ENCODE measurements around the gene CLEC17A. TPM values are rescaled to one million over a fixed set of nuclear protein-coding genes. Genes with fewer than 3 reads are reported as not detected.

CLEC17A gene
- total and polyA plus RNA-seq, 2 of the 13 experiments (the other 11 are each of a cell fraction or from before 2014, with no cell fraction given) = not detected

DNA sequence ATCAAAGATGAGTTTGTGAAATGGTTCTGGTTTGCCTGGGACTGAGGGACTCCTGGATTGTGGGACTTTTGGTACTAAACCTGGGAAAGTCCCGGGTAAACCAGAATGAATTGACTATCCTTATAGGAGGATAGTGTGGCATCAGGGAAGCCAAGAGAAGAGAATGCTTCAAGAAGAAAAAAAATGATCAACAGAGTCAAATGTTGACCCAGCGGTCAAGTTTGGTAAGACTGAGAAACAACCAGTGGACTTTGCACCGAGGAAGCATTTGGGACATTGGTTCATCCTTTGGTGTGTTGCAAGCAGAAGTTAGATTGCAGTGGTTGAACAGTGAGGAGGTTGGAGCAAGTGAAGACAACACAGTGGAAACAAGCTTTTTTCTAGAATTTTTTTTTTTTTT lies 33.5 kb downstream of the CLEC17A start (continued):
- no peak for TF ChIP-seq ZNF24 (IDR thresholded peaks at IDR 0.05)
- TF ChIP-seq, protein P1, sequence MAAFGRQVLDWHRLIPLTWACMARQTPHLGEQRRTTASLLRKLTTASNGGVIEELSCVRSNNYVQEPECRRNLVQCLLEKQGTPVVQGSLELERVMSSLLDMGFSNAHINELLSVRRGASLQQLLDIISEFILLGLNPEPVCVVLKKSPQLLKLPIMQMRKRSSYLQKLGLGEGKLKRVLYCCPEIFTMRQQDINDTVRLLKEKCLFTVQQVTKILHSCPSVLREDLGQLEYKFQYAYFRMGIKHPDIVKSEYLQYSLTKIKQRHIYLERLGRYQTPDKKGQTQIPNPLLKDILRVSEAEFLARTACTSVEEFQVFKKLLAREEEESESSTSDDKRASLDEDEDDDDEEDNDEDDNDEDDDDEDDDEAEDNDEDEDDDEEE (CRISPR knock-in tag; IDR thresholded peaks at IDR 0.05) = no peak
- no peak for TF ChIP-seq ZNF674 (CRISPR knock-in tag; IDR thresholded peaks at IDR 0.05; ENCODE audit: low read depth)
- TF ChIP-seq ZNF441 (CRISPR knock-in tag; IDR thresholded peaks at IDR 0.05; ENCODE audit: borderline replicate concordance) = no peak
- TF ChIP-seq, protein P2, sequence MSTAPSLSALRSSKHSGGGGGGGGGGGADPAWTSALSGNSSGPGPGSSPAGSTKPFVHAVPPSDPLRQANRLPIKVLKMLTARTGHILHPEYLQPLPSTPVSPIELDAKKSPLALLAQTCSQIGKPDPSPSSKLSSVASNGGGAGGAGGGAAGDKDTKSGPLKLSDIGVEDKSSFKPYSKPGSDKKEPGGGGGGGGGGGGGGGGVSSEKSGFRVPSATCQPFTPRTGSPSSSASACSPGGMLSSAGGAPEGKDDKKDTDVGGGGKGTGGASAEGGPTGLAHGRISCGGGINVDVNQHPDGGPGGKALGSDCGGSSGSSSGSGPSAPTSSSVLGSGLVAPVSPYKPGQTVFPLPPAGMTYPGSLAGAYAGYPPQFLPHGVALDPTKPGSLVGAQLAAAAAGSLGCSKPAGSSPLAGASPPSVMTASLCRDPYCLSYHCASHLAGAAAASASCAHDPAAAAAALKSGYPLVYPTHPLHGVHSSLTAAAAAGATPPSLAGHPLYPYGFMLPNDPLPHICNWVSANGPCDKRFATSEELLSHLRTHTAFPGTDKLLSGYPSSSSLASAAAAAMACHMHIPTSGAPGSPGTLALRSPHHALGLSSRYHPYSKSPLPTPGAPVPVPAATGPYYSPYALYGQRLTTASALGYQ (CRISPR knock-in tag; IDR thresholded peaks at IDR 0.05) = no peak
- TF ChIP-seq RAD51 (IDR thresholded peaks at IDR 0.05; ENCODE audit: borderline replicate concordance) = no peak
- no peak for TF ChIP-seq AGO1 (IDR thresholded peaks at IDR 0.05; ENCODE audit: low read depth, low read length, poor library complexity, severe bottlenecking)
- TF ChIP-seq PHF20 (CRISPR knock-in tag; IDR thresholded peaks at IDR 0.05) = no peak
- TF ChIP-seq, protein P3, sequence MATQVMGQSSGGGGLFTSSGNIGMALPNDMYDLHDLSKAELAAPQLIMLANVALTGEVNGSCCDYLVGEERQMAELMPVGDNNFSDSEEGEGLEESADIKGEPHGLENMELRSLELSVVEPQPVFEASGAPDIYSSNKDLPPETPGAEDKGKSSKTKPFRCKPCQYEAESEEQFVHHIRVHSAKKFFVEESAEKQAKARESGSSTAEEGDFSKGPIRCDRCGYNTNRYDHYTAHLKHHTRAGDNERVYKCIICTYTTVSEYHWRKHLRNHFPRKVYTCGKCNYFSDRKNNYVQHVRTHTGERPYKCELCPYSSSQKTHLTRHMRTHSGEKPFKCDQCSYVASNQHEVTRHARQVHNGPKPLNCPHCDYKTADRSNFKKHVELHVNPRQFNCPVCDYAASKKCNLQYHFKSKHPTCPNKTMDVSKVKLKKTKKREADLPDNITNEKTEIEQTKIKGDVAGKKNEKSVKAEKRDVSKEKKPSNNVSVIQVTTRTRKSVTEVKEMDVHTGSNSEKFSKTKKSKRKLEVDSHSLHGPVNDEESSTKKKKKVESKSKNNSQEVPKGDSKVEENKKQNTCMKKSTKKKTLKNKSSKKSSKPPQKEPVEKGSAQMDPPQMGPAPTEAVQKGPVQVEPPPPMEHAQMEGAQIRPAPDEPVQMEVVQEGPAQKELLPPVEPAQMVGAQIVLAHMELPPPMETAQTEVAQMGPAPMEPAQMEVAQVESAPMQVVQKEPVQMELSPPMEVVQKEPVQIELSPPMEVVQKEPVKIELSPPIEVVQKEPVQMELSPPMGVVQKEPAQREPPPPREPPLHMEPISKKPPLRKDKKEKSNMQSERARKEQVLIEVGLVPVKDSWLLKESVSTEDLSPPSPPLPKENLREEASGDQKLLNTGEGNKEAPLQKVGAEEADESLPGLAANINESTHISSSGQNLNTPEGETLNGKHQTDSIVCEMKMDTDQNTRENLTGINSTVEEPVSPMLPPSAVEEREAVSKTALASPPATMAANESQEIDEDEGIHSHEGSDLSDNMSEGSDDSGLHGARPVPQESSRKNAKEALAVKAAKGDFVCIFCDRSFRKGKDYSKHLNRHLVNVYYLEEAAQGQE (IDR thresholded peaks at IDR 0.05; ENCODE audit: borderline replicate concordance in 1 of 2, low read depth in 1 of 2, low read length in 2 of 2) = no peak
- TF ChIP-seq, protein P4, sequence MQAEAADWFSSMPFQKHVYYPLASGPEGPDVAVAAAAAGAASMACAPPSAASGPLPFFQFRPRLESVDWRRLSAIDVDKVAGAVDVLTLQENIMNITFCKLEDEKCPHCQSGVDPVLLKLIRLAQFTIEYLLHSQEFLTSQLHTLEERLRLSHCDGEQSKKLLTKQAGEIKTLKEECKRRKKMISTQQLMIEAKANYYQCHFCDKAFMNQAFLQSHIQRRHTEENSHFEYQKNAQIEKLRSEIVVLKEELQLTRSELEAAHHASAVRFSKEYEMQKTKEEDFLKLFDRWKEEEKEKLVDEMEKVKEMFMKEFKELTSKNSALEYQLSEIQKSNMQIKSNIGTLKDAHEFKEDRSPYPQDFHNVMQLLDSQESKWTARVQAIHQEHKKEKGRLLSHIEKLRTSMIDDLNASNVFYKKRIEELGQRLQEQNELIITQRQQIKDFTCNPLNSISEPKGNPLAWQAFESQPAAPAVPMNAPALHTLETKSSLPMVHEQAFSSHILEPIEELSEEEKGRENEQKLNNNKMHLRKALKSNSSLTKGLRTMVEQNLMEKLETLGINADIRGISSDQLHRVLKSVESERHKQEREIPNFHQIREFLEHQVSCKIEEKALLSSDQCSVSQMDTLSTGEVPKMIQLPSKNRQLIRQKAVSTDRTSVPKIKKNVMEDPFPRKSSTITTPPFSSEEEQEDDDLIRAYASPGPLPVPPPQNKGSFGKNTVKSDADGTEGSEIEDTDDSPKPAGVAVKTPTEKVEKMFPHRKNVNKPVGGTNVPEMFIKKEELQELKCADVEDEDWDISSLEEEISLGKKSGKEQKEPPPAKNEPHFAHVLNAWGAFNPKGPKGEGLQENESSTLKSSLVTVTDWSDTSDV (CRISPR knock-in tag; IDR thresholded peaks at IDR 0.05) = no peak
- no peak for TF ChIP-seq MAFG (CRISPR knock-in tag; IDR thresholded peaks at IDR 0.05)
- TF ChIP-seq KDM5B (CRISPR knock-in tag; IDR thresholded peaks at IDR 0.05; ENCODE audit: borderline replicate concordance) = no peak
- TF ChIP-seq NFYC (CRISPR knock-in tag; IDR thresholded peaks at IDR 0.05) = no peak
- peak; percentile 36; the same call in 1 of the 2 replicates for TF ChIP-seq ZNF614 (CRISPR knock-in tag; IDR thresholded peaks at IDR 0.05; ENCODE audit: borderline replicate concordance)
- TF ChIP-seq, protein P5, sequence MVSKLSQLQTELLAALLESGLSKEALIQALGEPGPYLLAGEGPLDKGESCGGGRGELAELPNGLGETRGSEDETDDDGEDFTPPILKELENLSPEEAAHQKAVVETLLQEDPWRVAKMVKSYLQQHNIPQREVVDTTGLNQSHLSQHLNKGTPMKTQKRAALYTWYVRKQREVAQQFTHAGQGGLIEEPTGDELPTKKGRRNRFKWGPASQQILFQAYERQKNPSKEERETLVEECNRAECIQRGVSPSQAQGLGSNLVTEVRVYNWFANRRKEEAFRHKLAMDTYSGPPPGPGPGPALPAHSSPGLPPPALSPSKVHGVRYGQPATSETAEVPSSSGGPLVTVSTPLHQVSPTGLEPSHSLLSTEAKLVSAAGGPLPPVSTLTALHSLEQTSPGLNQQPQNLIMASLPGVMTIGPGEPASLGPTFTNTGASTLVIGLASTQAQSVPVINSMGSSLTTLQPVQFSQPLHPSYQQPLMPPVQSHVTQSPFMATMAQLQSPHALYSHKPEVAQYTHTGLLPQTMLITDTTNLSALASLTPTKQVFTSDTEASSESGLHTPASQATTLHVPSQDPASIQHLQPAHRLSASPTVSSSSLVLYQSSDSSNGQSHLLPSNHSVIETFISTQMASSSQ (IDR thresholded peaks at IDR 0.05; ENCODE audit: low read depth) = no peak
- TF ChIP-seq, protein P5 (CRISPR knock-in tag; IDR thresholded peaks at IDR 0.05; ENCODE audit: borderline replicate concordance) = no peak
- no peak for TF ChIP-seq MLLT10 (CRISPR knock-in tag; IDR thresholded peaks at IDR 0.05)
